ENCODE data around the gene VPS33A.

The VPS33A gene

GRCh38 chr12:122206111-122206881 is 60.0 kb downstream of the VPS33A start:
- Histone ChIP-seq H3K27ac (no peak overlapping the region), H3K4me3 (no peak overlapping the region)

DNA sequence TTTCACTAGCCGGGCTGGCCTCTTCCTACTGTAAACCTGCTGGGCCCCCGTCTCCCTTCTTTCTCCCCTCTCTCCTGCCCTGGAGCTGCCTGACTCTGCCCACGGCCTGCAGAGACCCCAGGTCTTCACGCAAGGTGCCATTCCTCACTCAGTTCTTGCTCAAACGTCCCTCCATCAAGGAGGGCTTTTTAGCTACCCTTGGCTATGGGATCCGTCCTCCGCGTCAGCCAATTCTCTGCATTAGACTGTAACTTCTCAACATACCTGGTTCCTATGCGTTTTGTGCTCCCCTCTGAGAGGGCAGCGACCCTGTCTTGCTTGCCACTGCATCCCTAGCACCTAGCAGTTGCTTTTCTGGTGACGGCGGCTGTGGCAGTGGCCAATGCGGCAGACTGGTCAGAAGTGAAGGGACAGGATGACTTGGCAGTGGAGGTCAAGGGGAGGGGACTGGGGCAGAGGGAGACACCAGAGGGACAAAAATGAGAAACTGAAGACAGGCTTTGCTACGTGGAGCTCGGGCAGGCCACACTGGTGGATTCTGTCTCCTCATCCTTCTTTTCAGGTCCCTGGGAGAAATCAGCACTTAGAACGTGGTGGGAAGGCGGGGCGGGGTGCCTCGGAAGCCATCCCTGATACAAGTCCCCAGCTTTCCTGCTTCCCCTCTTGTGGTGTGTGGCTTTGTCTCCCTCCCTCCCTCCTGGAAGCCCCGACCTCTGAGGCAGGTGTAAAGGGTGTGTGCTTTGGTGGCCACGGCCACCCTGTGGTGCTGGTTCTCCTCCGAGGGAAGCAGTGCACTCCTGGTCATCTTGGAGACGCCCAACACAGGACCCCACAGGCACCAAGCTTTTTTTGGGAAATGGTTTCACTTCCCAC is 61.0 kb downstream of the VPS33A start:
- Histone ChIP-seq H3K27ac (no peak overlapping the region), H3K4me3 (no peak overlapping the region)

- H3K4me3 ChIP-seq = peak overlapping the region; percentile 42 to 61 (median 53)
- peak overlapping the region in 3 of 21 experiments; percentile 3 to 62 (median 48) for H3K27ac ChIP-seq
These were observed 61.9 kb downstream of the VPS33A start for GRCh38 chr12:122204167-122205052.

DNA sequence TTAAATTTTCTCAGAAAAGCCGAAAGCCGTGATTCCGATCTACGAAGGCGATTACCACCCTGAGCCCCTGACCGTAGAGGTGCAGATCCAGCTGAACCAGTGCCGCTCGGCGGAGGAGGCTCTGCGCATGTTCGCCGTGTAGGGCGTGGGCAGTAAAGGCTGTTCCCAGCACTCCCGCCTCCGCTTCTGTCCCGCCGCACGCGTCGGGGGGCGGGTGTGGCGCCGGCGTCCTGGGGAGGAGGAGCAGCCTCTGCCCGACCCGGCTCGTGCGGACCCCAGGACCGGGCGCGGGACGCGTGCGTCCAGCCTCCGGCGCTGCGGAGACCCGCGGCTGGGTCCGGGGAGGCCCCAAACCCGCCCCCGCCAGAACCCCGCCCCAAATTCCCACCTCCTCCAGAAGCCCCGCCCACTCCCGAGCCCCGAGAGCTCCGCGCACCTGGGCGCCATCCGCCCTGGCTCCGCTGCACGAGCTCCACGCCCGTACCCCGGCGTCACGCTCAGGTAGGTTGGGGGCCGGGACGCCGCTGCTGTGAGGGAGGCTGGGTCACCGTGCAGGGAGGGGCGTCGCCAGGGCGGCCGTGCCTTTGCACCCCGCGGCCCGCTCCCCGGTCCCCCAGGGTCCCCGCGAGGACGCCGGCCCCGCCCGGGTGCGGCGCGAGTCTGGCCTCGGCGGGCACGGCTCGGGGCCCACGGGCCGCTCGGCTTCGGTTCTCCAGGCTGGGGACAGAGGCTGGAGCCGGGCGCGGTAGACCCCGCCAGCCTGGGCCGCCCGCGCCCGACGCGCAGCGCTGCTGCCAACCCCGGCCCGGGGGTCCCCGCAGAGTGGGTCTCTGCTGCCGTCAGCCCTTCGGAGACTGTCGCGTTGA is 62.8 kb downstream of the VPS33A start, which contains the start of gene B3GNT4:
Gene B3GNT4 (plus strand): TSS at position 409 of the 866 bp plus-strand sequence. CDS start 910 bp downstream, outside the sequence.
- peak within 1 kb of the TSS in 14 of 21 experiments; percentile 3 to 66 (median 44) for H3K27ac ChIP-seq
- H3K4me3 ChIP-seq = peak within 1 kb of the TSS; percentile 42 to 61 (median 53)

DNA sequence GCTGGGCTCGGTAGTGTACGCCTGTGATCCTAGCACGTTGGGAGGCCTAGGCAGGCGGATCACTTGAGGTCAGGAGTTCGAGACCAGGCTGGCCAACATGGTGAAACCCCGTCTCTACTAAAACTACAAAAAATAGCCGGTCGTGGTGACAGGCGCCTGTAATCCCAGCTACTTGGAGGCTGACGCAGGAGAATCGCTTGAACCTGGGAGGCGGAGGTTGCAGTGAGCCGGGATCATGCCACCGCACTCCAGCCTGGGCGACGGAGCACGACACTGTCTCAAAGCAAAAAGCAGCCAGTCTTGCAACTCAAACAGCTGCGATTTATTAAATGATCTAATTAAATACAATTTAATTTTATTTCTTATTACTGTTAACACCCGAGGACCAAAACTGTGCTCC is 63.5 kb downstream of the VPS33A start:
- Histone ChIP-seq H3K4me3 (peak overlapping the region; percentile 42 to 61 (median 53)), H3K27ac (peak overlapping the region in 6 of 21 experiments; percentile 3 to 65 (median 51))

DNA sequence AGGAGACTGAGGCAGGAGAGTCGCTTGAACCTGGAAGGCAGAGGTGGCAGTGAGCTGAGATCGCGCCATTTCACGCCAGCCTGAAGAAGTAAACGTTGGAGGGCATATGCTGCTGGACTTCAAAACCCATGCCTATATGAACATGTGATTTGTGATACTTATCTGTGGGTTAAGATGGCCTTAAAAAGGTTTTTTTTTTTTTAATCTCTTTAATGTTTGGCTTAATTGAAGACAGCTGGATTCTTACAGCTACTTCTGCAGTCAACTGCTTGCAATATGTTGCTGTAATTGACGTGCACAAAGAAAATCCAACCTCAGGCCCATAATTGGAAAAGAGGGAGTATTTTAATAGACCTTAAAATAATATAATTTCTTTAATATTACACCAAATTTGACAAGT is 64.3 kb downstream of the VPS33A start:
- Histone ChIP-seq H3K27ac (no peak overlapping the region), H3K4me3 (no peak overlapping the region)

DNA sequence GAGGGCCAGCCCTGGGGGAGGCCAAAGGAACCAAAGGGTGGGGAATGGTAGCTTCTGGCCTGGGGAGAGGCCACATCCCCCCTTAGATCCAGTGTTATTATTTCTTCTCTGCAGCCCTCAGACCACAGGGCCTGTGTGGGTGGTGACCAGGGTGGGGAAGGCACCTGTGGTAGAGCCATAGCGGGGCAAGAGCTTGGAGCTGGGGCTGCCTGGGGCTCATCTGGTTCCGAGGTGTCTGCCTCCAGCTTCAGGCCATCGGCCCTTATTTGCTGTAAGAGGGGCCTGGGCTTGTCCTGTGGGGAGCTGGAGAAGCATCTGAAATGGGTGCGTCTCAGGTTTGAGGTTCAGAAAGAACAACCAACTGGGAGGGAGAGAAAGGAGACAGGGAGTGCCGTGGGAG is 64.9 kb downstream of the VPS33A start:
- no peak overlapping the region for H3K27ac ChIP-seq
- no peak overlapping the region for H3K4me3 ChIP-seq

DNA sequence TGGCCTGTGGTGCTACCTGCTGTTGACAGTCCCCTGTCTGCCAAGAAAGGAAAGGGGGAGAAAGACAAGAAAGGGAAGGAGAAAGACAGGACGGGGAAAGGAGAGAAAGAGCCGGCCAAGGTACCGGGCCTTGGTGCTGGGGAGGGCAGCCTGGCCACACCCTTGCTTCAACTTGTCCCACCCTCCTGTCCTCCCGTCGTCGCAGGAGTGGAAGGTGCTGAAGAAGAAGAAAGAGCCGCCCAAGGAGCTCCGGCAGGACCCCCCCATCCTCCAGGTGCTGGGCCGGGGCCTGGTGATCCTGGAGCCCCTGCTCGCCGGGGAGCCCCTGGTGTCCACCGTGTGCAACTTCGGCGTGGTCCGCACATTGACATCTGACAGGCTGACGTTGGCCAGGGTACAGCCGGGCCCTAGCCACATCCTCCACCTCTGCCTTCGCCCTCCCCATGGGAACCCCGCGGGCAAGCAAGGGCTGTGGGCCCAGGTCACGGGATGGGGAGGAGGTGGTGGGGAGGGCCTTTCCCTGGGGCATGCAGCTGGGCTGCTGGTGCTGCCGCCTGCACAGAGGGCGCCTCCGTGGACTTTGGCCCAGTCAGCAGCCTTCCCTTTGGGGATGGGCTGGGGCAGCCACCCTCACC is 65.6 kb downstream of the VPS33A start:
- no peak overlapping the region for H3K4me3 ChIP-seq
- H3K27ac ChIP-seq = no peak overlapping the region

DNA sequence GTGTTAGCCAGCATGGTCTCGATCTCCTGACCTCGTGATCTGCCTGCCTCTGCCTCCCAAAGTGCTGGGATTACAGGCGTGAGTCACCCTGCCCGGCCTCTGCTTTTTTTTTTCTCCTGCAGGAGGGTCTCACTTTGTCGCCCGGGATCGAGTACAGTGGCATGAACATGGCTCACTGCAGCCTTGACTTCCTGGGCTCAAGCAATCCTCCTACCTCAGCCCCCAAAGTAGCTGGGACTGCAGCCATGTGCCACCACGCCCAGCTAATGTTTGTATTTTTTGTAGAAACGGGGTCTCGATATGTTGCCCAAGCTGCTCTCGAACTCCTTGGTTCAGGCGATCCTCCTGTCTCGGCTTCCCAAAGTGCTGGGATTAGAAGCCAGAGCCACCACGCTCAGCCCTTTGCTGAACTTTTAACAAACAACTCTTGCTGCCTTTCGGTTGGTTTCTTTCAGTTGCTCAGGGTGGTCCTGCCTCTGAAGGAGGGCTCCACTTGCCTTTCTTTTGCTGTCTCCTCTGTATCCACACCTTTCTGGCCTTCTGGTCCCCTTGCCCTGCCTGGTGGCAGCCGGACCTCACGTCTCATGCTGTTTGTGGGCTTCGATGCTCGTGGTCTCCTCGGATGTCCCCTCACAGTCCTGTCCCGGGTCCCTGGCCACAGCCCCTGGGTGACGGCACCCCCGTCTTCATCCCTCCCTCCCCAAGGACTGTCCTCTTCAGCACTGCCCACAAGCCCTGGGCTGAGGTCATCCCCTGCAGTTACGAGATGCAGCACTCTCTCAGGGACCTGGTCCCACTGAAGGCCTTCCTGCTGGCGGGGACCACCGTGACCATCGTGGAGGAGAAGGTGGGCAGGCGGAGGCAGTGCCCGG is 66.6 kb downstream of the VPS33A start:
- no peak overlapping the region for H3K27ac ChIP-seq
- H3K4me3 ChIP-seq = no peak overlapping the region

GRCh38 chr12:122197612-122197966 is 68.7 kb downstream of the VPS33A start:
- Histone ChIP-seq H3K4me3 (no peak overlapping the region), H3K27ac (no peak overlapping the region)

DNA sequence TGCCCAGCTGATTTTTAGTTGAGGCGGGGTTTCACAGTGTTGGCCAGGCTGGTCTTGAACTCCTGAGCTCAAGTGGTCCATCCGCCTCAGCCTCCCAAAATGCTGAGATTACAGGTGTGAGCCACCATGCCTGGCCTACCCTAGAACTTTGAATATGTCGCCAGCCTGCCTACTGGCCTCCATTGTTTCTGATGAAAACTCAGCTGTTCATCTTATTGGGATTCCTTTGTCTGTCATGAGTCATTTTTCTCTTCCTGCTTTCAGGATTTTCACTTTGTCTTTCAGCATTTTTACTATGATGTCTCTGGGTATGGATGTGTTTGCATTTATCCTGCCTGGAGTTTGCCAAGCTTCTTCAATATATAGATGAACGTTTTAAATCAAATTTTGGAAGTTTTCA is 70.9 kb downstream of the VPS33A start:
- Histone ChIP-seq H3K4me3 (no peak overlapping the region), H3K27ac (no peak overlapping the region)

DNA sequence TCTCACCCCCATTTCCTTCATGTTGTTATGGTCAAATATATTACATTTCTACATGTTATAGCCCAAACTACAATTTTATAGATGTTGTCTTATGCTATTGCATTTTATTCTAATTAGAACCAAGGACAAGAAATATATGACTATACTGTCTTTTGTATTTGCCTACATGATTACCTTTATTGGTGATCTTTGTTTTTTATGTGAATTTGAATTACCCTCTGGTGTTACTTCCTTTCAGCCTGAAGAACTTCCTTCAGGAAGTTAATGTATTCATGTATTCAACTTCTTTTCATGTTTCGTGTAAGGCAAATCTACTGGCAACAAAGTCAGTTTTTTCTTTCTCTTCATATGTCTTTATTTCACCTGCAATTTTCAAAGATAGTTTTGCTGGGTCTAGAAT is 71.5 kb downstream of the VPS33A start:
- H3K4me3 ChIP-seq = no peak overlapping the region
- H3K27ac ChIP-seq = no peak overlapping the region

GRCh38 chr12:122192441-122192840 is 73.9 kb downstream of the VPS33A start:
- no peak overlapping the region for H3K4me3 ChIP-seq
- H3K27ac ChIP-seq = no peak overlapping the region

- Histone ChIP-seq H3K4me3 (no peak overlapping the region), H3K27ac (no peak overlapping the region)
These were observed 75.2 kb downstream of the VPS33A start for GRCh38 chr12:122190842-122191668.

DNA sequence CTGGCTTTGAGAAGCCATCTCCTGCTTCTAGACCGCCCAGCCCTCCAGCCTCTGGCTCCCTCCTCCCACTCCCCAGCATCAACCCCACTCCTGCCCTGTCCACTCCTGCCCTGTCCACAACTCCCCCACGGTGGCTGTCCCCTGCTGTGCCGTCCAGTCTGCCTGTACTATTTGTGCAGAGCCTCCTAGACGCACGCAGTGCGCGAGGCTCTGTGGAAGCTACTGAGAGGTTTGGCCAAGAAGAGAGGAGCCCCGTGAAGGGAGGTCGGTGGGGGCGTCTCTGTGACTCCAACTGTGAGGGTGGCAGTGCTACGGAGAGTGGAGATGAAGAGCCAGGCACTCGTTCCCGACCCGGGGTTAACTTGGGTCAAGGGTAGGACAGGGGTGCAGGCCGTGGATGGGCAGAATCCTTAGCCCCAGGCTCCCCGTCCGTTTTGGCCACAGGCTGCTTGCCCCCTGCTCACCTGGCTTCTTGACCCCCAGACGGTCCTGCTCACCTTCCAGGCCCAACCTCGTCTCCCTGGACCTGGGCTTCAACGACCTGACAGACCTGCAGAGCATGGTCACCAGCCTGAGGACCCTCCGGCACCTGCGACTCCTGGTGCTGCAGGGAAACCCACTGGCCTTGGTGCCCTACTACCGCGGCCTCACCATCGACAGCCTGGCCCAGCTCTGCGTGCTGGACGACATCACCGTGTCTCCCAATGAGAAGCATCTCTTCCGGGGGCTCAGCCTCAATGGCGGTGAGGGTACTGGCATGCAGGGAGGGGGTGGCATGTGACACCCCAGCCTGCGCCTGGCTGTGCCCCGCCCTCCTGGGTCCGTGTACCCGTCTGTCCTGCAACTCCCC is 76.4 kb downstream of the VPS33A start:
- H3K4me3 ChIP-seq = no peak overlapping the region

GRCh38 chr12:122187466-122187865 is 78.8 kb downstream of the VPS33A start:
- no peak overlapping the region for H3K27ac ChIP-seq
- no peak overlapping the region for H3K4me3 ChIP-seq

More for the DNA sequence above, 76.4 kb downstream of the VPS33A start:
- no peak overlapping the region for H3K27ac ChIP-seq

All from skin epidermis (tissue), 12 donors.